ENCODE data around the gene PLPP4.

PLPP4 gene

DNA sequence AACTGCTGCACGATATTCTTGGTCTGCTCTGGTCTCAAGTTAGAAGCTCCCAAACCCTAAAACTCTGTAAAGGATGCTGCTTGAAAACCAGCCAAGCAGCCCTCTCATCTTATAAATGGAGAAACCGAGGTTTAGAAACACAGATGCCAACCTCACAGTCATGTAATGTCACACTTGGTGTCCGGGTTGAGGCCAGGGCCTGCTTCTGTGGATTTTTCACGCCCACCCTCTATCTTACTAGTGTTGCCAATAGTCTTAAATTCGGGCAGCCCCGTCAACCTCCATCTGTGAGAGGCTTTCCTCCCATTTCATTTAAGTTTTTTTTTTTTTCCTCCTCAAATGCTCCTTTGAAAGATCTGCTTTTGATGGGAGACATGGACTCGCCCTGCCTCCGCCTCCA, 28.9 kb downstream of the PLPP4 start:
- Histone ChIP-seq H3K4me2 (ENCODE audit: low read depth, low read length) (no peak overlapping the region), H3K27me3 (replicated peaks; ENCODE audit: insufficient read depth, low read length) (no peaks in the 10 kb centered on the region), H3K4me1 (ENCODE audit: low read length) (no peaks in the 10 kb centered on the region), H3K36me3 (replicated peaks; ENCODE audit: insufficient read depth, low read length) (no peaks in the 10 kb centered on the region), H3K9me2 (replicated peaks; ENCODE audit: insufficient read depth, low read length) (no peaks in the 10 kb centered on the region), H3F3A (ENCODE audit: insufficient read depth, low read length) (no peaks in the 10 kb centered on the region), H3K9me3 (replicated peaks; ENCODE audit: insufficient read depth, low read length) (no peaks in the 10 kb centered on the region), H3K4me3 (ENCODE audit: low read length) (no peak overlapping the region), H3K9ac (ENCODE audit: low read length) (no peak overlapping the region), H4K20me1 (ENCODE audit: insufficient read depth, low read length) (no peaks in the 10 kb centered on the region), H3K27ac (ENCODE audit: low read length) (no peak overlapping the region), H2AFZ (ENCODE audit: low read length) (no peak overlapping the region), H3K79me2 (ENCODE audit: low read length) (no peaks in the 10 kb centered on the region)
- DNase-seq, result no peak
- TF ChIP-seq EZH2 (optimal IDR thresholded peaks at IDR 0.05; ENCODE audit: low read depth, low read length) (no peak), EZH2phosphoT487 (IDR thresholded peaks at IDR 0.05; ENCODE audit: low read length) (no peak)
- TF ChIP-seq, protein P1, sequence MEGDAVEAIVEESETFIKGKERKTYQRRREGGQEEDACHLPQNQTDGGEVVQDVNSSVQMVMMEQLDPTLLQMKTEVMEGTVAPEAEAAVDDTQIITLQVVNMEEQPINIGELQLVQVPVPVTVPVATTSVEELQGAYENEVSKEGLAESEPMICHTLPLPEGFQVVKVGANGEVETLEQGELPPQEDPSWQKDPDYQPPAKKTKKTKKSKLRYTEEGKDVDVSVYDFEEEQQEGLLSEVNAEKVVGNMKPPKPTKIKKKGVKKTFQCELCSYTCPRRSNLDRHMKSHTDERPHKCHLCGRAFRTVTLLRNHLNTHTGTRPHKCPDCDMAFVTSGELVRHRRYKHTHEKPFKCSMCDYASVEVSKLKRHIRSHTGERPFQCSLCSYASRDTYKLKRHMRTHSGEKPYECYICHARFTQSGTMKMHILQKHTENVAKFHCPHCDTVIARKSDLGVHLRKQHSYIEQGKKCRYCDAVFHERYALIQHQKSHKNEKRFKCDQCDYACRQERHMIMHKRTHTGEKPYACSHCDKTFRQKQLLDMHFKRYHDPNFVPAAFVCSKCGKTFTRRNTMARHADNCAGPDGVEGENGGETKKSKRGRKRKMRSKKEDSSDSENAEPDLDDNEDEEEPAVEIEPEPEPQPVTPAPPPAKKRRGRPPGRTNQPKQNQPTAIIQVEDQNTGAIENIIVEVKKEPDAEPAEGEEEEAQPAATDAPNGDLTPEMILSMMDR (IDR thresholded peaks at IDR 0.05; ENCODE audit: low read length), result no peak

DNA sequence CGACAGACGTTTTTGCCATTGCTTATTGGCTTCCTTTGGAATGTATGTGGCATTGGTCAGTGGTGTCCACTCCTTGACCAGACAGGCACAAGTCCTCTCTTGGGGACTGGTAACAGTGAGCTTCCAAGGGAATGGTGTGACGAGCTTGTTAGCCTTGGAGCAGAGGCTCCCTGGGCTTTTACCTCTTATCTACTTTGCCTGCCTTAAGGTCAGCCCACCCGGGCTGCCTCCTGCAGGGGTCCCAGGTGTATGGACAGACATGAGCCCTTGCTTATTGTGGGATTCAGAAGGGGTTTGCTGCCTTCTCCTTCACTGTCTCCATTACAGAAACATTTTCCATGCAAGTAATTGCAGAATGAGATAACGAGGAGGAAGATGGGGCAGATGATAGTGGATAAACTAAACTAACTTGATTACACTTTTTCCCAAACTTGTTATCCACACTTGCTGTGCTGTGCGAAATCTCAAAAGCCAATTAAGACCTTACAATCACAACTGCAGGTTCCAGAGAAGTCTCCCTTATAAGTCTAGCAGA, 29.7 kb downstream of the PLPP4 start:
- no peak for DNase-seq
- no peak overlapping the region for H3K9ac ChIP-seq (ENCODE audit: low read length)
- no peaks in the 10 kb centered on the region for H3F3A ChIP-seq (ENCODE audit: insufficient read depth, low read length)
- H3K27ac ChIP-seq (ENCODE audit: low read length), result no peak overlapping the region
- no peaks in the 10 kb centered on the region for H3K4me1 ChIP-seq (ENCODE audit: low read length)
- no peak overlapping the region for H3K4me3 ChIP-seq (ENCODE audit: low read length)
- no peaks in the 10 kb centered on the region for H3K9me3 ChIP-seq (replicated peaks; ENCODE audit: insufficient read depth, low read length)
- H3K36me3 ChIP-seq (replicated peaks; ENCODE audit: insufficient read depth, low read length), result no peaks in the 10 kb centered on the region
- H2AFZ ChIP-seq (ENCODE audit: low read length), result no peak overlapping the region
- no peaks in the 10 kb centered on the region for H3K79me2 ChIP-seq (ENCODE audit: low read length)
- H3K4me2 ChIP-seq (ENCODE audit: low read depth, low read length), result no peak overlapping the region
- no peaks in the 10 kb centered on the region for H3K9me2 ChIP-seq (replicated peaks; ENCODE audit: insufficient read depth, low read length)
- TF ChIP-seq, protein P1 (IDR thresholded peaks at IDR 0.05; ENCODE audit: low read length), result no peak
- no peak for TF ChIP-seq EZH2phosphoT487 (IDR thresholded peaks at IDR 0.05; ENCODE audit: low read length)
- TF ChIP-seq EZH2 (optimal IDR thresholded peaks at IDR 0.05; ENCODE audit: low read depth, low read length), result no peak
- no peaks in the 10 kb centered on the region for H3K27me3 ChIP-seq (replicated peaks; ENCODE audit: insufficient read depth, low read length)
- H4K20me1 ChIP-seq (ENCODE audit: insufficient read depth, low read length), result no peaks in the 10 kb centered on the region

DNA sequence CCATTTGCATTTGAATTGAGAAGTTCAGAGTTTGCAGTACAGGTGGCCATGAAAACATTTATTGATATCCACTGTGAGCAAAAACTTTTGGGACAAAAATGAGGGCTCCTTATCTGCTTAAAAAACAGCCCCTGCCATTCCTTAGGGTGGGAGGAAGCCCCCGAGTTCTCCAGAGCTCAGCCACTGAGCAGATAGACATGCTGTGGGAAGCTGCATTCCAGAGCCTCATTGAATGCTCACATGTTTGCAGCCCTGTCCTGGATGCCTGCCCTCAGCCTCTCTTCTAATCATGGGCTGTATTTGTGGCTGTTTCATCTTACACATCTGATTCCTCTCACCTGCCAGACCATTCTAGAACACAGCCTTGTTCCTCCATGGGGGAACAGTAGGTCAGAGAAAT, 33.3 kb downstream of the PLPP4 start:
- no peaks in the 10 kb centered on the region for H3K9me2 ChIP-seq (replicated peaks; ENCODE audit: insufficient read depth, low read length)
- no peaks in the 10 kb centered on the region for H3K9me3 ChIP-seq (replicated peaks; ENCODE audit: insufficient read depth, low read length)
- no peaks in the 10 kb centered on the region for H3K79me2 ChIP-seq (ENCODE audit: low read length)
- no peak overlapping the region for H3K9ac ChIP-seq (ENCODE audit: low read length)
- no peak overlapping the region for H3K4me3 ChIP-seq (ENCODE audit: low read length)
- H3K27me3 ChIP-seq (replicated peaks; ENCODE audit: insufficient read depth, low read length), result no peaks in the 10 kb centered on the region
- H3F3A ChIP-seq (ENCODE audit: insufficient read depth, low read length), result no peaks in the 10 kb centered on the region
- no peak overlapping the region for H3K27ac ChIP-seq (ENCODE audit: low read length)
- TF ChIP-seq EZH2 (optimal IDR thresholded peaks at IDR 0.05; ENCODE audit: low read depth, low read length) (no peak), EZH2phosphoT487 (IDR thresholded peaks at IDR 0.05; ENCODE audit: low read length) (no peak)
- TF ChIP-seq, protein P1 (IDR thresholded peaks at IDR 0.05; ENCODE audit: low read length), result no peak
- DNase-seq, result no peak
- peaks cover 9% of the 10 kb centered on the region for H3K4me1 ChIP-seq (ENCODE audit: low read length)
- no peaks in the 10 kb centered on the region for H3K36me3 ChIP-seq (replicated peaks; ENCODE audit: insufficient read depth, low read length)
- H2AFZ ChIP-seq (ENCODE audit: low read length), result no peak overlapping the region
- H4K20me1 ChIP-seq (ENCODE audit: insufficient read depth, low read length), result no peaks in the 10 kb centered on the region
- no peak overlapping the region for H3K4me2 ChIP-seq (ENCODE audit: low read depth, low read length)

Data from MM.1S (cell line).